ENCODE measurements around the gene FAM110D. TPM values are rescaled to one million over a fixed set of nuclear protein-coding genes. Genes with fewer than 3 reads are reported as not detected.

Gene FAM110D
- total and polyA plus RNA-seq, 10 of the 15 experiments (the other 5 are each of a cell fraction or from before 2014, with no cell fraction given) = 0.06 TPM; not detected in 9

DNA sequence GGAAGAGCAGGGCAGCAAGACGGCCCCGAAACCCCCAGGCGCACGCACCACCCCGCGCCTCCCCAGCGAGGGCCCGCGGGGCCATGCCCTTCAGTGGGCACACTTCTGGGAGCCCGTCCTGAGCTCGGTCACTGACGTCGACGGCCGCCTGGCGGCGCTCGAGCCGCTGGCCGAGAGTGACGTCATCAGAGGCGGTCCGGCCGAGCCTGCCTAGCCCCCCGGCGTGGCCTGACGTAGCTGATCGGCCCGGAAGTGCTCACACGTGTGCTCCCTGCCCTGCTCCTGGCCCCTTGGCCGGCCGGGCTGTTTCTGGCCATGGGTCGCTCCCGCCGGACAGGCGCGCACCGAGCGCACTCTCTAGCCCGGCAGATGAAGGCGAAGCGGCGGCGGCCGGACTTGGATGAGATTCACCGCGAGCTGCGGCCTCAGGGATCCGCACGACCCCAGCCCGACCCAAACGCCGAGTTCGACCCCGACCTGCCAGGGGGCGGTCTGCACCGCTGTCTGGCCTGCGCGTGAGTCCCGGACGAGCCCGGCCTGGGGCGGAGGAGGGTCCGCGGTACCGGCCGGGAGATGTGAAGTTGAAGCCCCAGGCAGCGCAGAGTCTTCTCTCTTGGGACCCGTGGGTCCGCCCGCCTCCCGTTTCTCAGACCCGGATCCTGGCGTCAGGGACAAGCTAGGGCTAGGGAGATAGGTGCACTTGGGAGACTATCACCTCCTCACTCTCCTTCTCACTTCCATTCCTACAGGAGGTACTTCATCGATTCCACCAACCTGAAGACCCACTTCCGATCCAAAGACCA, 11.0 kb downstream of the FAM110D start, which contains the start of gene ZNF593:
Gene ZNF593 (plus strand): TSS at position 240 of the 803 bp plus-strand sequence. CDS start 76 bp downstream, at position 316.
- Histone ChIP-seq H3K4me1 (ENCODE audit: control insufficient read depth, insufficient read depth, low read length) (peaks cover 7% of the 10 kb centered on the region), H4K20me1 (ENCODE audit: control insufficient read depth, insufficient read depth) (no peaks in the 10 kb centered on the region), H3K79me2 (ENCODE audit: control insufficient read depth, insufficient read depth, low read length) (peaks cover 12% of the 10 kb centered on the region), H3K9me3 (replicated peaks; ENCODE audit: control insufficient read depth, insufficient read depth, low read length) (no peaks in the 10 kb centered on the region), H2AFZ (ENCODE audit: control insufficient read depth, low read depth, low read length) (peak within 1 kb of the TSS; percentile 72), H3K27ac (ENCODE audit: control insufficient read depth, insufficient read depth) (peak within 1 kb of the TSS; percentile 79), H3K27me3 (replicated peaks in 1 of 2; ENCODE audit: control insufficient read depth in 2 of 2, insufficient read depth in 2 of 2, low read length in 1 of 2) (no peaks in the 10 kb centered on the region), H3K36me3 (ENCODE audit: control insufficient read depth in 2 of 2, insufficient read depth in 2 of 2, low read length in 1 of 2) (no peaks in the 10 kb centered on the region; a peak in 1 of 4 replicates), H3K9ac (ENCODE audit: control insufficient read depth, insufficient read depth, low read length) (peak within 1 kb of the TSS; percentile 90), H3K4me3 (peak within 1 kb of the TSS; percentile 97), H3K4me2 (ENCODE audit: control insufficient read depth, insufficient read depth) (peak within 1 kb of the TSS; percentile 93)
- ATAC-seq (peak; percentile 98), DNase-seq (ENCODE audit: low read depth, low spot score) (peak; percentile 61), FAIRE-seq (peak; percentile 94)
- intact Hi-C loops (cut with micrococcal nuclease; ENCODE audit: unreplicated experiment) = loop anchor here (1.0 to 10.0 kb wide), 3 partner anchors 64 to 225 kb away; partner anchors contain the start of gene CEP85
- ChIA-PET RAD21 (ENCODE audit: unreplicated experiment) (interaction anchor here (0.9 to 2.8 kb wide), 16 partner anchors 9 to 274 kb away, joined by 3 to 44 read pairs (median 3); partner anchors contain the start of genes CD52, CEP85, DHDDS and SH3BGRL3), POLR2A (interaction anchor here (0.6 to 2.0 kb wide), 4 partner anchors 9 to 64 kb away, joined by 3 to 11 read pairs (median 4); partner anchors contain the start of gene CEP85), SMC1A (ENCODE audit: uncharacterized antibody, unreplicated experiment) (interaction anchor here (0.7 to 1.7 kb wide), 5 partner anchors 58 to 152 kb away, joined by 3 to 23 read pairs (median 5); partner anchors contain the start of genes CD52 and CEP85), CTCF (interaction anchor here (0.6 to 5.8 kb wide), 41 partner anchors 9 to 300 kb away, joined by 3 to 110 read pairs (median 4); partner anchors contain the start of genes CATSPER4, CD52, CEP85 and DHDDS)
- BruUV-seq (replicated peaks) = no TSS peak
- under 1% methylated on average over 54 of the region's 76 CpGs for WGBS (ENCODE audit: insufficient coverage, insufficient replicate concordance, low lambda C conversion rate, missing lambda C conversion rate)
- in situ Hi-C loops (cut with MboI) = loop anchor here (5.0 kb wide), 1 partner anchor 152 kb away; no protein-coding TSS in a partner anchor
- TF ChIP-seq, protein P1, sequence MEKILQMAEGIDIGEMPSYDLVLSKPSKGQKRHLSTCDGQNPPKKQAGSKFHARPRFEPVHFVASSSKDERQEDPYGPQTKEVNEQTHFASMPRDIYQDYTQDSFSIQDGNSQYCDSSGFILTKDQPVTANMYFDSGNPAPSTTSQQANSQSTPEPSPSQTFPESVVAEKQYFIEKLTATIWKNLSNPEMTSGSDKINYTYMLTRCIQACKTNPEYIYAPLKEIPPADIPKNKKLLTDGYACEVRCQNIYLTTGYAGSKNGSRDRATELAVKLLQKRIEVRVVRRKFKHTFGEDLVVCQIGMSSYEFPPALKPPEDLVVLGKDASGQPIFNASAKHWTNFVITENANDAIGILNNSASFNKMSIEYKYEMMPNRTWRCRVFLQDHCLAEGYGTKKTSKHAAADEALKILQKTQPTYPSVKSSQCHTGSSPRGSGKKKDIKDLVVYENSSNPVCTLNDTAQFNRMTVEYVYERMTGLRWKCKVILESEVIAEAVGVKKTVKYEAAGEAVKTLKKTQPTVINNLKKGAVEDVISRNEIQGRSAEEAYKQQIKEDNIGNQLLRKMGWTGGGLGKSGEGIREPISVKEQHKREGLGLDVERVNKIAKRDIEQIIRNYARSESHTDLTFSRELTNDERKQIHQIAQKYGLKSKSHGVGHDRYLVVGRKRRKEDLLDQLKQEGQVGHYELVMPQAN (conservative IDR thresholded peaks at IDR 0.05) = peak; percentile 95
- no peak for TF ChIP-seq ZNF622 (IDR thresholded peaks at IDR 0.05)
- TF ChIP-seq, protein P2, sequence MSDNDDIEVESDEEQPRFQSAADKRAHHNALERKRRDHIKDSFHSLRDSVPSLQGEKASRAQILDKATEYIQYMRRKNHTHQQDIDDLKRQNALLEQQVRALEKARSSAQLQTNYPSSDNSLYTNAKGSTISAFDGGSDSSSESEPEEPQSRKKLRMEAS (IDR thresholded peaks at IDR 0.05; ENCODE audit: low read depth, low read length) = peak; percentile 90
- TF ChIP-seq, protein P3, sequence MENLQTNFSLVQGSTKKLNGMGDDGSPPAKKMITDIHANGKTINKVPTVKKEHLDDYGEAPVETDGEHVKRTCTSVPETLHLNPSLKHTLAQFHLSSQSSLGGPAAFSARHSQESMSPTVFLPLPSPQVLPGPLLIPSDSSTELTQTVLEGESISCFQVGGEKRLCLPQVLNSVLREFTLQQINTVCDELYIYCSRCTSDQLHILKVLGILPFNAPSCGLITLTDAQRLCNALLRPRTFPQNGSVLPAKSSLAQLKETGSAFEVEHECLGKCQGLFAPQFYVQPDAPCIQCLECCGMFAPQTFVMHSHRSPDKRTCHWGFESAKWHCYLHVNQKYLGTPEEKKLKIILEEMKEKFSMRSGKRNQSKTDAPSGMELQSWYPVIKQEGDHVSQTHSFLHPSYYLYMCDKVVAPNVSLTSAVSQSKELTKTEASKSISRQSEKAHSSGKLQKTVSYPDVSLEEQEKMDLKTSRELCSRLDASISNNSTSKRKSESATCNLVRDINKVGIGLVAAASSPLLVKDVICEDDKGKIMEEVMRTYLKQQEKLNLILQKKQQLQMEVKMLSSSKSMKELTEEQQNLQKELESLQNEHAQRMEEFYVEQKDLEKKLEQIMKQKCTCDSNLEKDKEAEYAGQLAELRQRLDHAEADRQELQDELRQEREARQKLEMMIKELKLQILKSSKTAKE (IDR thresholded peaks at IDR 0.05; ENCODE audit: low read depth, poor library complexity, severe bottlenecking) = no peak
- TF ChIP-seq, protein P4, sequence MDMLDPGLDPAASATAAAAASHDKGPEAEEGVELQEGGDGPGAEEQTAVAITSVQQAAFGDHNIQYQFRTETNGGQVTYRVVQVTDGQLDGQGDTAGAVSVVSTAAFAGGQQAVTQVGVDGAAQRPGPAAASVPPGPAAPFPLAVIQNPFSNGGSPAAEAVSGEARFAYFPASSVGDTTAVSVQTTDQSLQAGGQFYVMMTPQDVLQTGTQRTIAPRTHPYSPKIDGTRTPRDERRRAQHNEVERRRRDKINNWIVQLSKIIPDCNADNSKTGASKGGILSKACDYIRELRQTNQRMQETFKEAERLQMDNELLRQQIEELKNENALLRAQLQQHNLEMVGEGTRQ (IDR thresholded peaks at IDR 0.05; ENCODE audit: borderline replicate concordance, low read depth, low read length) = no peak; the same call in 1 of the 2 replicates
- TF ChIP-seq, protein P5, sequence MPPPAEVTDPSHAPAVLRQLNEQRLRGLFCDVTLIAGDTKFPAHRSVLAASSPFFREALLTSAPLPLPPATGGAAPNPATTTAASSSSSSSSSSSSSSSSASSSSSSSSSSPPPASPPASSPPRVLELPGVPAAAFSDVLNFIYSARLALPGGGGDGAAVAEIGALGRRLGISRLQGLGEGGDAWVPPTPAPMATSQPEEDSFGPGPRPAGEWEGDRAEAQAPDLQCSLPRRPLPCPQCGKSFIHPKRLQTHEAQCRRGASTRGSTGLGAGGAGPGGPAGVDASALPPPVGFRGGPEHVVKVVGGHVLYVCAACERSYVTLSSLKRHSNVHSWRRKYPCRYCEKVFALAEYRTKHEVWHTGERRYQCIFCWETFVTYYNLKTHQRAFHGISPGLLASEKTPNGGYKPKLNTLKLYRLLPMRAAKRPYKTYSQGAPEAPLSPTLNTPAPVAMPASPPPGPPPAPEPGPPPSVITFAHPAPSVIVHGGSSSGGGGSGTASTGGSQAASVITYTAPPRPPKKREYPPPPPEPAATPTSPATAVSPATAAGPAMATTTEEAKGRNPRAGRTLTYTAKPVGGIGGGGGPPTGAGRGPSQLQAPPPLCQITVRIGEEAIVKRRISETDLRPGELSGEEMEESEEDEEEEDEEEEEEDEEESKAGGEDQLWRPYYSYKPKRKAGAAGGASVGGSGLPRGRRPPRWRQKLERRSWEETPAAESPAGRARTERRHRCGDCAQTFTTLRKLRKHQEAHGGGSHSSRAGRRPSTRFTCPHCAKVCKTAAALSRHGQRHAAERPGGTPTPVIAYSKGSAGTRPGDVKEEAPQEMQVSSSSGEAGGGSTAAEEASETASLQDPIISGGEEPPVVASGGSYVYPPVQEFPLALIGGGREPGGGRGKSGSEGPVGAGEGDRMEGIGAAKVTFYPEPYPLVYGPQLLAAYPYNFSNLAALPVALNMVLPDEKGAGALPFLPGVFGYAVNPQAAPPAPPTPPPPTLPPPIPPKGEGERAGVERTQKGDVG (CRISPR knock-in tag; IDR thresholded peaks at IDR 0.05) = no peak
- TF ChIP-seq NR2C1 (IDR thresholded peaks at IDR 0.05) = peak; percentile 81
- peak; percentile 87; the same call in 1 of the 2 replicates for TF ChIP-seq LARP7 (IDR thresholded peaks at IDR 0.05)
- no peak for TF ChIP-seq ZNF217 (IDR thresholded peaks at IDR 0.05)
- peak; percentile 60 for TF ChIP-seq CHD2 (IDR thresholded peaks at IDR 0.05; ENCODE audit: borderline replicate concordance, low read depth, low read length)
- no peak for TF ChIP-seq PAX8 (IDR thresholded peaks at IDR 0.05)
- TF ChIP-seq NFYB (IDR thresholded peaks at IDR 0.05; ENCODE audit: insufficient read depth, low read depth, low read length) = no peak
- peak; percentile 82; the same call in 1 of the 2 replicates for TF ChIP-seq ESRRA (IDR thresholded peaks at IDR 0.05; ENCODE audit: low read length)
